SH-SY5Y (cell line): ENCODE results near the gene CPLX4.

Experiments used
- GATA2 ChIP-seq: IDR thresholded peaks from 2 replicates; pipeline ENCODE4 v1.6.1; 2011; ENCODE audit warnings: mild to moderate bottlenecking, low read depth, low read length
- GATA3 ChIP-seq: IDR thresholded peaks from 2 replicates; pipeline ENCODE4 v1.6.1; 2011; ENCODE audit warnings: low read depth, mild to moderate bottlenecking, low read length, moderate library complexity

DNA sequence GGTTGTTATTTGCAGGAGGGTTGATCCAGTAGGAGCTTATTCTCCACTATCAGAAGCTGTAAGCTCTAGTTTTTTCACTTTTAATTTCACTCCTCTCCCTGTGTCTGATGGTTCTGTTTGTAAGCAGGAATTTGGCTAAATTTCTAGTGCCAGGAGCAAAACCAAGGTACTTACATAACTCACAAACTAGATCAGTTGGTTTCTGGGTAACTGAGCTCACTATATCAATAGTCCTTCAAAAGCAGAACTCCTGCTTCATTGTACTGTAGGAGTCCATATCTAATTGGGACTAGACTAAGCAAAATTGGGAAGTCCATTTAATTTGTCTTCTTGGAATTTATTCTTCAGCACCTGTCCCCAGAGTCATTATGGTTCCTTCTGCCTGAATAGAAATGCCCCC is 25.1 kb downstream of the CPLX4 start:
- TF ChIP-seq GATA3 (no peak), GATA2 (no peak)
